Measurements from ENCODE around the gene MARCHF11.

DNA sequence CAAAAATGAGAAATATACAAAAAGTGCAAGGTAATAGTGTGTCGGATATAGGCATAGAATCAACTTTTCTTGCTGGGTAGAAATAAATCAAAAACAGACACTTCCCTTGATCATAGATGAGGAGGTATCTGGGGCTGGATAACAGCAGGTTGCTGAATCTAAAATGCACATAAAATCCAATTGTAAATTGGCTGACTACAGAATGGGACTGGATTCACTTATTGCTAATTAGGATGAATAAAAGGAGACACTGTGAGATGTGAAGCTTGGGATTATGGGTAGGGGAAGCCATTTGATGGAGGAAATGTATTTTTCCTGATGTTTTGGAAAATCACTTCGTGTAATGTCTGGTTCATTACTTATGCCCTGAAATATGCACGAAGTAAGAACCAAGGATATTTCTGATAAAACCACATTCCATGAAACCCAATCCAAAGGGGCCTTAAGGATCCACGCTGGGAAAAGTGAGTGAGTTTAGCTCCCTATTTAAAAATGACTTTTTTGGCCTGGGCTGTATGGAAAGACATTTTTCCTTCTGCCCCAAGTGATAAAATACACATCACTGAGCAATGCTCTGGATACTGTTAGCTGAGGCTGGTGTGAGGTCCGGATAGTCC is 136.1 kb downstream of the MARCHF11 start:
- TF ChIP-seq CTCF (conservative IDR thresholded peaks at IDR 0.05 in 1 of 2, IDR thresholded peaks at IDR 0.05 in 1 of 2; ENCODE audit: low read depth in 1 of 2, low read length in 2 of 2) (no peak), EZH2 (IDR thresholded peaks at IDR 0.05; ENCODE audit: low read length, missing control alignments) (no peak)

All from fibroblast of lung (primary cell).